Pancreas (tissue), 10 donors: ENCODE results near the gene TOP1. TPM values are rescaled to one million over a fixed set of nuclear protein-coding genes. Genes with fewer than 3 reads are reported as not detected.
"Not testable (repeated sequence)": the region's sequence is repeated elsewhere in the genome, so short reads cannot be mapped to it uniquely, and the experiment has no call there.

Experiments used
- ATAC-seq, 4 donors: fragments of 200-7000 bp; cut with Tn5 transposase; one replicate each; pipeline versions ENCODE4 v1.8.0 to v1.9.1; 2020; ENCODE audit warnings: mild to moderate bottlenecking in 4 of 4, moderate library complexity in 4 of 4
- DNase-seq, 6 donors: peaks; one replicate each; pipeline ENCODE4 v3.0.0-alpha.2; 2020
- FAIRE-seq: peaks from 2 replicates; lab custom pipeline; 2012; peaks lifted over from hg19 to GRCh38; lab: Jason Lieb, UNC
- H3K27ac ChIP-seq, 4 donors: fragments of 200-600 bp; sonication (generic); 1 replicate in 3 of 4; 2 replicates in 1 of 4; pipeline versions ENCODE4 v1.5.0 to v1.8.0; 2020
- H3K27me3 ChIP-seq, 4 donors: fragments of 200-600 bp; one replicate each; pipeline ENCODE4 v1.8.0; 2021
- H3K36me3 ChIP-seq, 3 donors: fragments of 200-600 bp; sonication (generic) in 1 of 3; one replicate each; pipeline versions ENCODE4 v1.5.0 to v1.8.0; 2020 to 2021
- H3K4me1 ChIP-seq, 3 donors: fragments of 200-600 bp; one replicate each; pipeline ENCODE4 v1.8.0; 2021
- H3K4me3 ChIP-seq, 4 donors: fragments of 200-600 bp; sonication (generic) in 2 of 4; one replicate each; pipeline versions ENCODE4 v1.5.0 to v1.8.0; 2020 to 2021
- H3K9me3 ChIP-seq, 4 donors: fragments of 200-600 bp; one replicate each; pipeline ENCODE4 v1.8.0; 2021
- CTCF ChIP-seq, 4 donors: fragments of 200-600 bp; sonication (generic) in 3 of 4; IDR thresholded peaks; one replicate each; pipeline versions ENCODE4 v1.5.0 to v1.8.0; 2021; ENCODE audit warnings: antibody characterized with exemption in 4 of 4
- WGBS, 2 donors: extraction: QIAGEN DNeasy Blood & Tissue Kit; methylation state at CpG; one replicate each; pipeline ENCODE4 v1.1.7; 2013; 5-methylcytosine and 5-hydroxymethylcytosine counted together
- intact Hi-C, 3 donors: fragments of 100-400 bp; cut with DNase I; formaldehyde crosslinking; loops; one replicate each; pipeline versions ENCODE4 v1.11.1 to v1.14.2; 2022
- polyA plus RNA-seq, 2 donors: library from polyadenylated mRNA; stranded (reverse); fragments of 200-250 nt; gene quantifications; one replicate each; pipeline ENCODE4 v1.2.3, GENCODE V29; 2013
- total RNA-seq, 6 donors: library from RNA; stranded (reverse); fragmentation: NEBNext Ultra II Directional in 4 of 6; extraction: Animal tissue kit (Norgen Biotek cat#: 25700) in 4 of 6; gene quantifications; one replicate each; pipeline versions ENCODE4 v1.2.1 to v1.2.4, GENCODE V29; 2021 to 2023
- donor health status: healthy with polysubstance abuse.
- donor health status: DM: no; HTN: no; CAD: no; lungs with moderate emphysema.
- donor health status: DM: no; HTN: no; CAD: no.
- donor health status: control.
- donor health status: control.
- donor health status: Bipolar disorder and iron deficiency.
- donor health status: DM: yes; HTN: yes; CAD: no.
- donor health status: DM: no; HTN: no; CAD: no.
- donor health status: DM: no; HTN: no; CAD: no.
- donor health status: DM: yes; HTN: yes; CAD: no.

The TOP1 gene
- total and polyA plus RNA-seq, 8 donors, result 9.6 to 25.6 (median 16.2) TPM

GRCh38 chr20:41125530-41126457 is 97.2 kb downstream of the TOP1 start:
- Histone ChIP-seq H3K36me3 (peaks cover 0 to 38% (median 10%) of the 10 kb centered on the region in 3 donors), H3K27ac (no peak overlapping the region), H3K27me3 (no peaks in the 10 kb centered on the region), H3K9me3 (no peaks in the 10 kb centered on the region), H3K4me1 (no peaks in the 10 kb centered on the region), H3K4me3 (no peak overlapping the region)
- FAIRE-seq (no peak), DNase-seq (no peak), ATAC-seq (no peak)
- TF ChIP-seq CTCF (IDR thresholded peaks at IDR 0.05), result no peak
- 76 to 87% methylated on average over 5 to 6 of the region's 6 CpGs for WGBS, 2 donors
- intact Hi-C loops, result no loop called here

DNA sequence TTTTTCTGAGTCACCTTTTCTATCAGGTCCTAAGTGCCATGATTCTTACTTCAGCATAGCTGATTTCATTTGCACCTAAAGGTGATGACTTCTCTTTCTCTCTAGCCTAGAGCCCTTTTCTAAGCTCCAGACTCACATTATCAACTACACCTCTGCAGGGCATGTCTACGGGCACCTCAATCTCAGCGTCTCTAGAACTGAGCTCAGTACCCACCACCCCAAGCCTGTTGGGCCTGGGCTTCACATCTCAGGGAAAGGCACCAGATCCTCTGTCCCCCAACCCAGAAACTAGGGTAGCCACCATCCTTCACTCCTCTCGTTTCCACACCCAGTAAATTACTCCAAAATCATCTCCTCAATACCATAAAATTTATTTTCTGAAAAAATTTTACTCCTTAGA is 98.1 kb downstream of the TOP1 start:
- FAIRE-seq (no peak), ATAC-seq (no peak), DNase-seq (no peak)
- Histone ChIP-seq H3K9me3 (no peaks in the 10 kb centered on the region), H3K36me3 (peaks cover 0 to 32% (median 9%) of the 10 kb centered on the region in 3 donors), H3K27ac (no peak overlapping the region), H3K27me3 (no peaks in the 10 kb centered on the region), H3K4me1 (no peaks in the 10 kb centered on the region), H3K4me3 (no peak overlapping the region)
- 91 to 92% methylated on average over 3 of the region's 3 CpGs for WGBS, 2 donors
- TF ChIP-seq CTCF (IDR thresholded peaks at IDR 0.05), result no peak
- intact Hi-C loops, result no loop called here

DNA sequence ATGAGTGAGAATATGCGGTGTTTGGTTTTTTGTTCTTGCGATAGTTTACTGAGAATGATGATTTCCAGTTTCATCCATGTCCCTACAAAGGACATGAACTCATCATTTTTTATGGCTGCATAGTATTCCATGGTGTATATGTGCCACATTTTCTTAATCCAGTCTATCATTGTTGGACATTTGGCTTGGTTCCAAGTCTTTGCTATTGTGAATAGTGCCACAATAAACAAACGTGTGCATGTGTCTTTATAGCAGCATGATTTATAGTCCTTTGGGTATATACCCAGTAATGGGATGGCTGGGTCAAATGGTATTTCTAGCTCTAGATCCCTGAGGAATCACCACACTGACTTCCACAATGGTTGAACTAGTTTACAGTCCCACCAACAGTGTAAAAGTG is 99.7 kb downstream of the TOP1 start:
- FAIRE-seq, H3K27ac ChIP-seq, ATAC-seq, H3K27me3 ChIP-seq, H3K4me3 ChIP-seq, H3K4me1 ChIP-seq, intact Hi-C loops, DNase-seq, H3K9me3 ChIP-seq: not testable (repeated sequence)
- H3K36me3 ChIP-seq, result peaks cover 0 to 16% (median 0%) of the 10 kb centered on the region in 3 donors
- WGBS, 2 donors, result 63% methylated on average over 1 of the region's 3 CpGs; no CpG with 5 or more reads in 1 of the 2 donors

DNA sequence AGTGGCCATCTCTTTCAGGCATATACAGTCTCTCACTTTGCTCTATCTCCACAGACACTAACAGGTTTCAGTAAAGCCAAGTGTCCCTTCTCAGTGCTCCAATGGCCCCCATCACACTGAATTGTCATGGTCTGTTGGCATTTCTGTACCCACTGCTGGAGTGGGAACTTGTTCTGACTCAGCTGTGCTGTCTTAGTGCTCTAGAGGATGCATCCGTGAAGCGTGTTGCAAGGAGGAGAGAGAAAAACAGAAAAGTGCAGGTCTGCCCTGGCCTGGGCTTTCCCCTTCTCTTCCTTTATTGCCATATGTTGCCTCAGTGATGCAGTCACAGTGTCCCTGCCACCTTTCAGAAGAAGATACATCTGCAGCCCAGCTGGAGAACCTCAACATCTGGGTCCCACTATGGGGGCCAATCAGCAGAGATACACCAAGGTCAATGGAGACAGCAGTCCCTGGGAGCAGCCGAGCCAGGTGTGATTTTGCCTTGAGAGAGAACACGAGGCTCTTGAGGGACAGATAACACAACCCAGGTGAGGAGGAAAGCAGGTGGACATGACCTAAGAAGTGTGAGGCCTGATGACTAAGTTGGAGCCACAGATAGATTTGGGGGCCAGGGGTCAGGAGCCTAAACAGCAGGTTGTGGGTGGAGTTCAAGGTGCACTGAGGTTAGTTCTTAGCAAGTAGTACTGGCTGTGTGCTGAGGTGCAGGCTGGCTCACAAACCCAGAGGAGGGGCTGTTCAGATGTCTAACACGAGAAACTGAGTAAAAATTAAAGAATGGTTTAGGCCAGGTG is 103.2 kb downstream of the TOP1 start:
- H3K27me3 ChIP-seq, result no peaks in the 10 kb centered on the region
- no peaks in the 10 kb centered on the region for H3K4me1 ChIP-seq
- DNase-seq (no peak), ATAC-seq (no peak), FAIRE-seq (no peak)
- H3K9me3 ChIP-seq, result no peaks in the 10 kb centered on the region
- intact Hi-C loops, result no loop called here
- H3K27ac ChIP-seq, result no peak overlapping the region
- no peaks in the 10 kb centered on the region for H3K36me3 ChIP-seq
- WGBS, 2 donors, result 58 to 66% methylated on average over 5 of the region's 5 CpGs
- H3K4me3 ChIP-seq, result no peak overlapping the region
- TF ChIP-seq CTCF (IDR thresholded peaks at IDR 0.05), result no peak

DNA sequence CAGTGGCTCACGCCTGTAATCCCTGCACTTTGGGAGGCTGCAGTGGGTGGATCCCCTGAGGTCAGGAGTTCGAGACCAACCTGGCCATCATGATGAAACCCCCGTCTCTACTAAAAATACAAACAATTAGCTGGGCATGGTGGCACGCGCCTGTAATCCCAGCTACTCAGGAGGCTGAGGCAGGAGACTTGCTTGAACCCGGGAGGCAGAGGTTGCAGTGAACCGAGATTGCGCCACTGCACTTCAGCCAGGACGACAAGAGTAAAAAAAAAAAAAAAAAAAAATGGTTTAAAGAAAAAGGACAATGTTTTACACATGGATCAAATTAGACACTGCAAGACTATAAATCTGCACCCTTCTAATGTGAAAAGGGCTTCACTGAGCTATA is 103.8 kb downstream of the TOP1 start:
- H3K27me3 ChIP-seq, DNase-seq, intact Hi-C loops, ATAC-seq, H3K36me3 ChIP-seq, H3K4me1 ChIP-seq, FAIRE-seq, H3K9me3 ChIP-seq, H3K4me3 ChIP-seq, H3K27ac ChIP-seq: not testable (repeated sequence)
- WGBS, 2 donors, result 80 to 81% methylated on average over 9 of the region's 9 CpGs
